K562 (cell line): ENCODE measurements around the gene PACSIN1. TPM values are rescaled to one million over a fixed set of nuclear protein-coding genes. Genes with fewer than 3 reads are reported as not detected.
A peak's percentile ranks its signal among the peaks of the same experiment; 100 is the strongest.

Experiments used
- BHLHE40 ChIP-seq: IDR thresholded peaks from 2 replicates; pipeline ENCODE4 v1.6.1; 2011; ENCODE audit warnings: low read length, improper control_type of control experiment
- CTCF ChIP-seq, 3 experiments: IDR thresholded peaks in 2 of 3; conservative IDR thresholded peaks in 1 of 3; 2 replicates each; pipeline ENCODE4 v1.5.1; 2011 to 2012; ENCODE audit warnings: low read length in 3 of 3, mild to moderate bottlenecking in 3 of 3, control low read depth in 2 of 3, improper control_type of control experiment in 1 of 3, inconsistent platforms in 1 of 3, low read depth in 1 of 3, mixed read lengths in 1 of 3, moderate library complexity in 1 of 3; ENCODE audit not compliant: insufficient read depth in 2 of 3
- ERF ChIP-seq: fragments of 450-650 bp; formaldehyde crosslinking; IDR thresholded peaks from 2 replicates; pipeline ENCODE4 v1.4.0; 2020; ENCODE audit warnings: mild to moderate bottlenecking, mixed read lengths
- FOSL1 ChIP-seq: fragments of 200-800 bp; sonication (Bioruptor generic); conservative IDR thresholded peaks from 2 replicates; pipeline ENCODE4 v1.6.1; 2016; ENCODE audit warnings: missing genetic modification characterization, missing compliant biosample characterization
- JUNB ChIP-seq: fragments of 450-650 bp; formaldehyde crosslinking; conservative IDR thresholded peaks from 2 replicates; pipeline ENCODE4 v1.4.0; 2020; ENCODE audit warnings: mild to moderate bottlenecking
- MGA ChIP-seq: fragments of 450-650 bp; IDR thresholded peaks from 2 replicates; pipeline ENCODE4 v1.6.1; 2016; ENCODE audit warnings: mild to moderate bottlenecking, moderate library complexity
- MYC ChIP-seq, 2 experiments: fragments of 250-450 bp in 1 of 2; sonication (Bioruptor Pico) in 1 of 2; IDR thresholded peaks; 2 replicates each; pipeline versions ENCODE4 v1.5.1 to v1.6.1; 2012 to 2021; ENCODE audit warnings: low read depth in 2 of 2, borderline replicate concordance in 1 of 2, improper control_type of control experiment in 1 of 2, low read length in 1 of 2, mild to moderate bottlenecking in 1 of 2, moderate library complexity in 1 of 2
- NFXL1 ChIP-seq: fragments of 450-650 bp; formaldehyde crosslinking; IDR thresholded peaks from 2 replicates; pipeline ENCODE4 v1.4.0; 2021; ENCODE audit warnings: mild to moderate bottlenecking
- NKRF ChIP-seq: fragments of 450-650 bp; IDR thresholded peaks from 2 replicates; pipeline ENCODE4 v1.6.1; 2016; ENCODE audit warnings: borderline replicate concordance
- USF1 ChIP-seq: sonication (generic); formaldehyde crosslinking; IDR thresholded peaks from 2 replicates; pipeline ENCODE4 v1.9.0; 2022; ENCODE audit warnings: mild to moderate bottlenecking, missing genetic modification reagents
- ZNF324 ChIP-seq: fragments of 250-450 bp; sonication (Bioruptor Pico); IDR thresholded peaks from 2 replicates; pipeline ENCODE4 v1.4.0; 2020; ENCODE audit warnings: mild to moderate bottlenecking
- ZNF586 ChIP-seq: fragments of 450-650 bp; formaldehyde crosslinking; conservative IDR thresholded peaks from 2 replicates; pipeline ENCODE4 v1.4.0; 2020; ENCODE audit warnings: mild to moderate bottlenecking, moderate library complexity
- polyA plus RNA-seq, 8 experiments: library from polyadenylated mRNA; depleted of rRNA in 4 of 8; stranded (reverse) in 5 of 8; unstranded in 3 of 8; fragments of >200 nt; fragmentation: Nextera tagmentation in 2 of 8; fragmentation: Illumina TruSeq in 1 of 8; extraction: Ambion mirVana in 2 of 8; extraction: Trizol in 1 of 8; gene quantifications; 2 replicates each; pipeline versions ENCODE4 v1.2.1 to v1.2.3, GENCODE V29; 2011 to 2014; ENCODE audit warnings: inconsistent platforms in 1 of 8, missing spikeins in 1 of 8
- total RNA-seq, 7 experiments: library from RNA; depleted of rRNA in 6 of 7; stranded (reverse); fragments of >200 nt in 6 of 7; fragmentation: Illumina TruSeq in 2 of 7; extraction: Trizol in 2 of 7; gene quantifications; 2 replicates each; pipeline versions ENCODE4 v1.2.1 to v1.2.3, GENCODE V29; 2011 to 2021; ENCODE audit warnings: low replicate concordance in 1 of 7

The PACSIN1 gene
- total and polyA plus RNA-seq, 9 of the 15 experiments (the other 6 are each of a cell fraction or from before 2014, with no cell fraction given): 0.01 to 1.7 (median 0.45) TPM

- TF ChIP-seq NKRF: no peak
- no peak for TF ChIP-seq NFXL1 (CRISPR knock-in tag)
- TF ChIP-seq MYC (IDR thresholded peaks at IDR 0.05; ENCODE audit: low read depth, low read length): peak; percentile 53; the same call in 1 of the 2 replicates
- TF ChIP-seq MYC (CRISPR knock-in tag; IDR thresholded peaks at IDR 0.05; ENCODE audit: borderline replicate concordance, low read depth): no peak
- TF ChIP-seq USF1 (CRISPR knock-in tag): peak; percentile 61
- no peak for TF ChIP-seq ZNF586 (CRISPR knock-in tag)
- TF ChIP-seq FOSL1 (tag): peak; percentile 67
- TF ChIP-seq ZNF324: no peak
- TF ChIP-seq JUNB: no peak
- TF ChIP-seq CTCF (IDR thresholded peaks at IDR 0.05 in 2 of 3, conservative IDR thresholded peaks at IDR 0.05 in 1 of 3; ENCODE audit: insufficient read depth in 2 of 3, low read depth in 1 of 3, low read length in 3 of 3): no peak
- TF ChIP-seq BHLHE40: peak; percentile 77
- TF ChIP-seq ERF: no peak
- peak; percentile 77 for TF ChIP-seq MGA
Measured at GRCh38 chr6:34472425-34472824, 6.5 kb downstream of the PACSIN1 start (continued).
